ENCODE results near the gene ARAF. TPM values are rescaled to one million over a fixed set of nuclear protein-coding genes. Genes with fewer than 3 reads are reported as not detected.

Gene ARAF
- total RNA-seq, 1 donor, result 40.7 TPM

- no peak for DNase-seq (ENCODE audit: low read depth in 2 of 3, low spot score in 2 of 3)
These were observed 2.9 kb downstream of the ARAF start for GRCh38 chrX:47563801-47564315.

GRCh38 chrX:47564438-47565085 lies 3.6 kb downstream of the ARAF start:
- no peak for DNase-seq (ENCODE audit: low read depth in 2 of 3, low spot score in 2 of 3)

- DNase-seq (ENCODE audit: low read depth in 2 of 3, low spot score in 2 of 3), result no peak
These were observed 5.8 kb downstream of the ARAF start for GRCh38 chrX:47566841-47567240.

- peak in 2 of 3 donors; percentile 42 to 66 for DNase-seq (ENCODE audit: low read depth in 2 of 3, low spot score in 2 of 3)
These were observed 7.8 kb downstream of the ARAF start for GRCh38 chrX:47568656-47569295.

DNA sequence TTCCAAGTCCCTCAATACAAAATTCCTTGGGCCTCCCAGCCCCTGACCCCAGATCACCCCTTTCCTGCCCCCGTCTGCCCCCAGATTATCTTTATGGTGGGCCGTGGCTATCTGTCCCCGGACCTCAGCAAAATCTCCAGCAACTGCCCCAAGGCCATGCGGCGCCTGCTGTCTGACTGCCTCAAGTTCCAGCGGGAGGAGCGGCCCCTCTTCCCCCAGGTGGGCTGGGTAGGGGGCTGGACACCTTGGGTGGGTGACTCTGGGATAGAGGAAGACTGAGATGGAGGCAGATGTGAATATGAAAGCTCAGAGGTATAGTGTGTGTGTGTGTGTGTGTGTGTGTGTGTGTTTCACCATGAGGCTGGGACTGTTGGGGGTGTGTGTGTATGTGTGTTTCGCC lies 9.8 kb downstream of the ARAF start:
- DNase-seq (ENCODE audit: low read depth in 2 of 3, low spot score in 2 of 3), result no peak

GRCh38 chrX:47571215-47571614 lies 10.2 kb downstream of the ARAF start:
- no peak for DNase-seq (ENCODE audit: low read depth in 2 of 3, low spot score in 2 of 3)

- no peak for DNase-seq (ENCODE audit: low read depth in 2 of 3, low spot score in 2 of 3)
These were observed 10.9 kb downstream of the ARAF start for GRCh38 chrX:47571896-47572295.

DNA sequence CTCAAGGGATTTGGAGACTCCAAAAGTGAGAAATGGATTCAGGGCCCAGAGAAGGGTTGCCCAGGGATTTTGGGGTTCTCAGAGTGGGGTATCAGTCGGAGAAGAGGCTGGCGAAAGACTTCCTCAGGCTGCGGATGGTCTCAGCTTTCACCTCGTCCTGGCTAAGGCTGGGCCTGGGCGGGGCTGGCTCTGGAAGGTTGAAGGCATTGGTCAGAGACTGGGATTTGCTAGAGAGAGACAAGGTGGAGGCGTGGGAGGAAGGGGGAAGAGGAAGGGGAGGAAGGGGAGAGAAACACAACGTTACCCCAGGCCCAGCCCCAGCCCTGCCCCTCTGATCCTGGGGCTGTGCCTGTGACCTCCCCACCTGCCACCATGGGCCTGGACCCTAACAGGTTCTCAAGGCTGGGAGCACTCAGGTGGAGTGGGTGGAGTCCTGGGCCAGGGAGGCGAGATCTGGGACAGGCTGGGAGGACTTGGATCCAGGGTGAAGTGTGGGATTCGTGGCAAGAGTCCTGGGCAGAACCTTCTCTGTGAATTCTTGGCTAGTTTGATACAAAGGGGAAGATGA lies 11.9 kb downstream of the ARAF start:
- DNase-seq (ENCODE audit: low read depth in 2 of 3, low spot score in 2 of 3), result no peak

DNA sequence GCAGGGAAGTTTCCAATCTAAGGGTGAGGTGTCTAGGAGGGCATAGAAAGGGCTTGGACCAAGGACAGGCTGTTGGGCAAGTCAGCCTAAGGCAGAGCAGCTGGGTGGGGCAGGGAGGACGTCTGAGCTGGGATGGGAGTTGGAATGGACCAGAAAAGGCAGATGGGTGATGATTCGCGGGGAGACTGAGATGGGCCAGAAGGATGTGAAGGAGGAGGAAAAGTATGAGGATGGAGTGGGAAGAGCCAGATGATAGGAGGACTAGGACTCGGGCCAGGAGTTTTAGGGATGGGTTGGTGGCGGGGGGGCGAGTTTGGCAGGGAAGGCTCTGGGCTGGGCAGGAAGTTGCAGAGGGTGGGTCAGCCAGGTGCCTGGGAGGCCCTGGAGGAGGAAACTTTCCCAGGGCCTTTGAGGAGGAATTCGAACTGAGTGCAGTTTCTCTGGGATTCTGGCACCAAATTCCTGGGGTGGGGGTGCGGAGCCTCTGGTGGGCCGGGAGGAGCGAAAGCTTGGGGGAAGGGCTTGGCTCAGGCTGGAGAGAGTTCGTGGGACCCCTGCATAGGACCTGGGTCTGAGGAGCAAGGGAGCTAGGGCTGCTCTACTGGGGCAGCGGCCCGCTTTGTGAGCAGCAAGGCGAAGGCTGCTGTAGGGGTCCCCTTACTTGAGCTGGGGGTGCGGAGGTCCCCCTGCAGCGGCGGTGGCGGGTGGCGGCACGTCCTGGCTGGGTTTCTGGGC lies 12.5 kb downstream of the ARAF start:
- DNase-seq (ENCODE audit: low read depth in 2 of 3, low spot score in 2 of 3), result no peak

- DNase-seq (ENCODE audit: low read depth in 2 of 3, low spot score in 2 of 3), result no peak
These were observed 13.1 kb downstream of the ARAF start for GRCh38 chrX:47574076-47574546.

GRCh38 chrX:47574547-47575301 lies 13.7 kb downstream of the ARAF start:
- DNase-seq (ENCODE audit: low read depth in 2 of 3, low spot score in 2 of 3), result peak in 1 of 3 donors; percentile 29

GRCh38 chrX:47576021-47576898 lies 15.3 kb downstream of the ARAF start:
- no peak for DNase-seq (ENCODE audit: low read depth in 2 of 3, low spot score in 2 of 3)

GRCh38 chrX:47577424-47577823 lies 16.4 kb downstream of the ARAF start:
- no peak for DNase-seq (ENCODE audit: low read depth in 2 of 3, low spot score in 2 of 3)

GRCh38 chrX:47577901-47578300 lies 16.9 kb downstream of the ARAF start:
- no peak for DNase-seq (ENCODE audit: low read depth in 2 of 3, low spot score in 2 of 3)

- no peak for DNase-seq (ENCODE audit: low read depth in 2 of 3, low spot score in 2 of 3)
These were observed 17.7 kb downstream of the ARAF start for GRCh38 chrX:47578692-47579091.

GRCh38 chrX:47579537-47579936 lies 18.5 kb downstream of the ARAF start:
- DNase-seq (ENCODE audit: low read depth in 2 of 3, low spot score in 2 of 3), result no peak

GRCh38 chrX:47581731-47582647 lies 21.0 kb downstream of the ARAF start, which contains the start of gene TIMP1:
Gene TIMP1 (plus strand): TSS chrX:47582436. CDS start chrX:47583416, 980 bp downstream.
- DNase-seq (ENCODE audit: low read depth in 2 of 3, low spot score in 2 of 3), result peak; percentile 13 to 94 (median 88)

DNA sequence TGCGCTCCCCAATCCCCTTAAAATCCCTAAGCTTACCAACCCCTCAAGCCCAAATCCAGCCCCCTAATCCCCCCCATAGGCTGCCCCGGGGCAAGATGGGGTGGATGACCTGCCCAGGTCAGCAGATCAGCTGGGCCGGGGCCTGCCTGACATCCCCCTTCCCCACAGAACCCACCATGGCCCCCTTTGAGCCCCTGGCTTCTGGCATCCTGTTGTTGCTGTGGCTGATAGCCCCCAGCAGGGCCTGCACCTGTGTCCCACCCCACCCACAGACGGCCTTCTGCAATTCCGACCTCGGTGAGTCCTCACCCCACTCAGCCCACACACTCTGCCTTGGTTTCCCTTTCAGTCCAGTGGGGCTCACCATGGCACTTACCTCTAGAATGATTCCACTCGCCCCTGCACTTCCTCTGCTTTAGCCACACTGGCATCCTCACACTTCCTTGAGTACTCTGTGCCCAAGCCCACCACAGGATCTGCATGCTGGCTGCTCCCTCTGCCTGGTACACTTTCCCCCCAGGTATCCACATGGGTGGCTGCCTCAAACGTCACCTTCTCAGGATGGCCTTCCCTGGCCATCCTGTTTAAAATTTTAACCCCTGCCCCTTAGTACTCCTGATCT lies 22.3 kb downstream of the ARAF start:
- DNase-seq (ENCODE audit: low read depth in 2 of 3, low spot score in 2 of 3), result no peak
